HG02678 (cell line): ENCODE data around the gene CD38.

Experiments
- ATAC-seq: cut with Tn5 transposase; IDR thresholded peaks from one replicate; pipeline ENCODE4 v1.9.1; 2021; ENCODE audit warnings: mild to moderate bottlenecking, moderate library complexity; ENCODE audit not compliant: unreplicated experiment

CD38 gene

GRCh38 chr4:15894921-15895916 lies 117.1 kb downstream of the CD38 start:
- no peak for ATAC-seq

GRCh38 chr4:15897577-15897976 lies 119.4 kb downstream of the CD38 start:
- ATAC-seq, result no peak

GRCh38 chr4:15898902-15899301 lies 120.8 kb downstream of the CD38 start:
- no peak for ATAC-seq

- ATAC-seq, result no peak
Measured at GRCh38 chr4:15899511-15899910, 121.4 kb downstream of the CD38 start.

GRCh38 chr4:15901007-15901406 lies 122.9 kb downstream of the CD38 start:
- ATAC-seq, result no peak

GRCh38 chr4:15901998-15902397 lies 123.9 kb downstream of the CD38 start:
- no peak for ATAC-seq

GRCh38 chr4:15902746-15903145 lies 124.6 kb downstream of the CD38 start:
- no peak for ATAC-seq
